T-helper 9 cell (primary cell): ENCODE results near the gene PLD4.
"Not testable (repeated sequence)": the region's sequence is repeated elsewhere in the genome, so short reads cannot be mapped to it uniquely, and the experiment has no call there.

ENCODE experiments used
- DNase-seq: peaks from one replicate; pipeline ENCODE4 v3.0.0-alpha.2; 2020

PLD4 gene

DNA sequence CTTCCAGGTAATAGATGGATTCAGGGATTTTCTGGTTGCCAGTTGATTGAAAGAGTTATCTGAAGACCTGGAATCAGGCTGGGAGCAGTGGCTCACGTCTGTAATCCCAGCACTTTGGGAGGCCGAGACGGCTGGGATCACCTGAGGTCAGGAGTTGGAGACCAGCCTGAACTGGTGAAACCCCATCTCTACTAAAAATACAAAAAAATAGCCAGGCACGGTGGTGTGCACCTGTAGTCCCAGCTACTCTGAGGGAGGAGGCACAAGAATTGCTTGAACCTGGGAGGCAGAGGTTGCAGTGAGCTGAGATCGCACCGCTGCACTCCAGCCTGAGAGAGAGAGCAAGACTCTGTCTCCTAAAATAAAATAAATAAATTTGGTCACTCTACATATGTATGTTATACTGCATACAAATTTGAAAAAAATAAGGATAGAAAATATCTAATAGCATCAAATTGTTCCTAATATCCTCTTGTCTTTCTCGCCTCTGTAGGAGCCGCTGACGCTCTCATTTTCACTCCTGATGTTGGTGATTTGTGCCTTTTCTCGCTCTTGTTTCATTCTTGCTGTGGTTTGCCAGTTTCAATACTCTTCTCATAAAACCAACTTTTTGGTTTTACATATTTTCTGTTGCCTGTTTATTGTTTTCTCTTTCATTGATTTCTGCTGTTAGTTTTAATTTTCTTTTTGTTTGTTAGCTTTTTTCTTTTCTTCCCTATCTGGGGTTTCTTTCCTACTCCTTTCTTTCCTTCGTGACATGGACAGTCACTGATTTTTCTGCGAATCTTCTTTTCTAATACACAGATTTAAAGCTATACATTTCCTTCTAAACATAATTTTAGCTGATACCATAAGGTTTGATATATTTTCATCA lies 23.8 kb upstream of the PLD4 start:
- no peak for DNase-seq

DNA sequence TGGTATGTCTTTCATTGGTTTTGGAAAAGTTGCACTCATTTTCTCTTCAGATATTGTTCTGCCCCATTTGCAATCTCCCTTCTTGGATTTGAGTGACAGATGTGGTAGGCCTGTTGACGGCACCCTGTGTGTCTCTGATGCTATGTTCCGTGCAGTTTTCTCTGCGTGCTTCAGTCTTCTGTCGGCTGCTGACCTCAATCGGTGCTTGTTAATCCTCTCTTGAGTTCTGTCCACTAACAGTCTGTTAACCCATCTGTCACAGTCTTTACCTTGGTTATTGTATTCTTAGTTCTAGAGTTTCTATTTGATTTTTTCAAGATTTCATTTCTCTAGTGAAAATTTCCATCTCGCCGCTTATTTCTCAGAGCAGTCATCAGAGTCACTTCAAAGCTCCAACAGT lies 20.7 kb upstream of the PLD4 start:
- DNase-seq: no peak

- DNase-seq: not testable (repeated sequence)
These were observed 19.8 kb upstream of the PLD4 start for GRCh38 chr14:104904650-104905578.

DNA sequence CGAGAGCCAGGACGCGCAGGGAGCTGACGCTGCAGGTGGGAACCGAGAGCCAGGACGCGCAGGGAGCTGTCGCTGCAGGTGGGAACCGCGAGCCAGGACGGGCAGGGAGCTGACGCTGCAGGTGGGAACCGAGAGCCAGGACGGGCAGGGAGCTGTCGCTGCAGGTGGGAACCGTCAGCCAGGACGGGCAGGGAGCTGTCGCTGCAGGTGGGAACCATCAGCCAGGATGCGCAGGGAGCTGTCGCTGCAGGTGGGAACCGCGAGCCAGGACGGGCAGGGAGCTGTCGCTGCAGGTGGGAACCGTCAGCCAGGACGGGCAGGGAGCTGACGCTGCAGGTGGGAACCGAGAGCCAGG lies 19.1 kb upstream of the PLD4 start:
- not testable (repeated sequence) for DNase-seq

- no peak for DNase-seq
These were observed 16.4 kb upstream of the PLD4 start for GRCh38 chr14:104908303-104908702.

DNA sequence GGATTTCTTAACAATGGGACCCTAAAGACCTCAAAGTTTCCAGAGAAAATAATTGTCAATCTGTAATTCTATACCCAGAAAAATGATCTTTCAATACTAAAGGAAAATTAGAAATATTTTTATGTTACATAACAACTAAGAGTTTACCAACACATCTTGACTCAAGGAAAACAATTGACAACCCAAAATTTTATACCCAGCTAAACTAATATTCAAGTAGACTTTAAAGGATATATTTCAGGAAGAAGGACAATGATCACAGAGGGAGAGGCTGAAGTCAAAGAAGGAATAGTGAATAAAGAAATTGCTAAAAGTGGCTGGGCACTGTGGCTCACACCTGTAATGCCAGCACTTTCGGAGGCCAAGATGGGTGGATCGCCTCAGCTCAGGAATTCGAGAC lies 12.6 kb upstream of the PLD4 start:
- DNase-seq: no peak

- DNase-seq: no peak
These were observed 11.2 kb upstream of the PLD4 start for GRCh38 chr14:104913435-104913834.

DNA sequence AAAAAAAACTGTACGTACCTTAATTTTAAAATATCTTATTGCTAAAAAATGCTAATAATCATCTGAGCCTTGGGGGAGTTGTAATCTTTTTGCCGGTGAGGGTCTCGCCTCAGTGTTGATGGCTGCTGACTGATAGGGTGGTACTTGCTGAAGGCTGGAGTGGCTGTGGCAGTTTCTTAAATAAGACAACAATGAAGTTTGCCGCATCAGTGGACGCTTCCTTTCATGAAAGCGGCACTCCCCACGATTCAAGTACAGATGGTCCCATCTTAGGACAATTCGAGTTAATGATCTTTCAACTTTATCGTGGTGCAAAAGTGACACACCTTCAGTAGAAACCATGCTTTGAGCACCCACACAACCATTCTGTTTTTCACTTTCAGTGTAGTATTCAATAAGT lies 7.6 kb upstream of the PLD4 start:
- DNase-seq: no peak

- DNase-seq: no peak
These were observed 6.7 kb upstream of the PLD4 start for GRCh38 chr14:104917993-104918392.

- not testable (repeated sequence) for DNase-seq
These were observed 5.3 kb upstream of the PLD4 start for GRCh38 chr14:104919152-104919992.

DNA sequence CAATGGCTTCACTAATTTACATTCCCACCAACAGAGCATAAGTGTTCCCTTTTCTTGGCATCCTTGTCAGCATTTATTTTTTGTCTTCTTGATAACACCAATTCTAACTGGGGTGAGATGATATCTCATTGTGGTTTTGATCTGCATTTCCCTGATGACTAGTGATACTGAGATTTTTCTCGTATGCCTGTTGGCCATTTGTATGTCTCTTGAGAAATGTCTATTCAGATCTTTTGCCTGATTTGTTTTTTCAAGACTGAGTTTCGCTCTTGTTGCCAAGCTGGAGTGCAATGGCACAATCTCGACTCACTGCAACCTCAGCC lies 4.7 kb upstream of the PLD4 start:
- DNase-seq: no peak

- DNase-seq: no peak
These were observed 849 bp upstream of the PLD4 start for GRCh38 chr14:104923640-104924420.

GRCh38 chr14:104925214-104925854 lies 655 bp downstream of the PLD4 start:
- no peak for DNase-seq

- DNase-seq: no peak
These were observed 1.4 kb downstream of the PLD4 start for GRCh38 chr14:104925855-104926609.

DNA sequence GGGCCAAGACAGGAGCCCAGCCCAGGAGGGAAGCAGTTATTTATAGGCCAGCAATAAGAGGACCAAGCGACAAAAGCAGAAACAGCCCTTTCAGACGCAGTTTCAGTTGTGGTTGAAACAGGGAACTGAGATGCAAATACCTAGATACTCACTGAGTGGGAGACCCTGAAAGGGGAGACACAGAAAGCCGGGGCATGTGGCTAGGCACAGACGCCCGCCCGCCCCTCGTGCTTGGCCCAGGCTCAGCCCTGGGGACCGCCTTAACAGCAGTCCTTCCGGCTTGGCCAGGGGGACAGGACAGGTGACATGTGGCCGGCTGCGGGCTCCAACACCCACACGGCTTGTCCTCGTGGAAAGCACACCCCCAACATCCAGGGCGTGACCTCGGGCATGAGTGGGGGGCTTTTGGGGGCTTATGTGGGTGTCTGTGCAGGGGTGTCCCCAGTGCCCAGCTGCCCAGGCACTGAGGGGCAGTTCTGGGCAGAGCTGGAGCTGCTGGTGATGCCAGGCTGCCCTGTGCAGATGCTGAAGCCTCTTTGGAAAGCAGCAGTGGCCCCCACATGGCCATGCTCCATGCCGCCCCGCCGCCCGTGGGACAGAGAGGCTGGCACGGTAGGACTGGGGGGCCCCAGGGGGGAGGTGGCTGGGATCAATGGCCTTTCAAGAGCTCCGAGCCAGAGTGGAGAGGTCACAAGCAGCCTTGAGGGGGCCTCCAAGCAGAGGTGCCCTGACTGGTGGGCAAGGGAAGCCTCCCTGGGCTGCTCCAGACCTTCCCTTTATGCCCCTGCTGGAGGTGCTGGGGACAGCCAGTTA lies 2.1 kb downstream of the PLD4 start:
- no peak for DNase-seq

- DNase-seq: no peak
These were observed 2.7 kb downstream of the PLD4 start for GRCh38 chr14:104927432-104927816.

DNA sequence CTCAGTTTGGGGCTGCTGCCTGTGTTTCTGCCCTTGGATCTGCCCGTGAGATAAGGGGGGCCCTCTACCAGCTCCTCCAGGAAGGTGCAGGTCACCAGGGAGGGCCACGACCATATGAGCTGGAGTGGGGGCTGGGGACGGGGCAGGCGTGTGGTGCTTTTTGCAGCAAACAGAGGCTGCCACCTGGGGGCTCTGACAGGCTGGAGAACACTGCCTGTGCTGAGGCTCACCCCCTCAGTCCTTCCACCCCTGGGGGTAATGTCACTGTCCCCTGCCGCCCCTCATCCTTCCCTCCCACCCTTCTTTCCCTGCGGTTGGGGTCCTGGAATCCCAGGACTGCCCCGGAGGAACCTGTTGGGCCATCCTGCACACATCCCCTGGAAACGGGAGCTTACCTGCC lies 3.2 kb downstream of the PLD4 start:
- no peak for DNase-seq

GRCh38 chr14:104928391-104929133 lies 3.9 kb downstream of the PLD4 start:
- DNase-seq: no peak
